GM19372 (cell line): ENCODE results near the gene RNF149.
"Not testable (repeated sequence)": the region's sequence is repeated elsewhere in the genome, so short reads cannot be mapped to it uniquely, and the experiment has no call there.

ENCODE experiments used
- ATAC-seq: cut with Tn5 transposase; IDR thresholded peaks from one replicate; pipeline ENCODE4 v1.9.1; 2021; ENCODE audit warnings: mild to moderate bottlenecking, low read depth, moderate library complexity; ENCODE audit not compliant: unreplicated experiment

Gene RNF149

GRCh38 chr2:101237944-101238343 is 70.6 kb downstream of the RNF149 start:
- not testable (repeated sequence) for ATAC-seq

GRCh38 chr2:101235956-101236355 is 72.5 kb downstream of the RNF149 start:
- not testable (repeated sequence) for ATAC-seq

- no peak for ATAC-seq
Measured at GRCh38 chr2:101234169-101234938, 74.1 kb downstream of the RNF149 start.

- ATAC-seq: no peak
Measured at GRCh38 chr2:101232770-101233169, 75.7 kb downstream of the RNF149 start.

GRCh38 chr2:101231937-101232730 is 76.4 kb downstream of the RNF149 start:
- ATAC-seq: no peak

GRCh38 chr2:101231240-101231639 is 77.3 kb downstream of the RNF149 start:
- ATAC-seq: no peak

GRCh38 chr2:101230541-101231001 is 77.9 kb downstream of the RNF149 start:
- no peak for ATAC-seq
